ENCODE measurements around the gene TANGO6. TPM values are rescaled to one million over a fixed set of nuclear protein-coding genes. Genes with fewer than 3 reads are reported as not detected.
"Not testable (repeated sequence)": the region's sequence is repeated elsewhere in the genome, so short reads cannot be mapped to it uniquely, and the experiment has no call there.

Gene TANGO6
- 17.1 and 37.8 TPM in 2 replicates for total RNA-seq

- DNase-seq: peak; percentile 84
Observed at GRCh38 chr16:68843482-68844210, at the start of gene TANGO6. TANGO6 (plus strand) TSS chr16:68843531; CDS start chr16:68843618, 87 bp downstream.

GRCh38 chr16:68798398-68798797, 44.9 kb upstream of the TANGO6 start:
- DNase-seq: no peak

DNA sequence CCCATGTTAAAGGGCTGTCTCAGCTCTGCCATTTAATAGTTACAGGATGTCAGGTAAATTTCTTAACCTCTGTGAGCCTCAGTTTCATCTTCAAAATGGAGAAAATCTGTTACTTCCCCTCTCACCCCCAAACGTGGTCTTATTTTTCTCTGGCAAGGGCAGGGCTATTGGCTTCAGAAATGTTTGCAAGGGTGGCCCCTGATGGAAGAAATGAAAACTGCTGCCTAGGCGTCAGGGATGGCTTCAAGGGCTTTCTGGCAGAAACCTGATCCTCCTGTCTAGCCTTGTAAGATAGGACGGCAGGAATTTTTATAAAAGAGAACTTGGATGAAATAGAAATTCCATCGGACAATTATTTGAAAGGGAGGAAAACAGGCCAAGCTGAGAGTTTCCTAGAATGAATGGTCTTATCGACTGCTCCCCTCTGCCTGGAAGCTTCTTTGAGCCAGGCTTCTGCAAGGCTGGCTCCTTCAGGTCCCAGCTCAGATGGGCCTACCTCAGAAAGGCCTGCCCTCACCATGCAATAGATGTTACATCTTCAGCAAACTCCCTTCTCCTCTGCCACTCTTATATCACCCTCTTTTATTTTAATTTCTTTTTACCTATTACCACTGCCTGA, 43.0 kb upstream of the TANGO6 start:
- DNase-seq: peak; percentile 64

GRCh38 chr16:68802190-68802589, 41.1 kb upstream of the TANGO6 start:
- DNase-seq: no peak

- DNase-seq: no peak
Observed at GRCh38 chr16:68806422-68806821, 36.9 kb upstream of the TANGO6 start.

GRCh38 chr16:68806981-68807380, 36.4 kb upstream of the TANGO6 start:
- DNase-seq: no peak

DNA sequence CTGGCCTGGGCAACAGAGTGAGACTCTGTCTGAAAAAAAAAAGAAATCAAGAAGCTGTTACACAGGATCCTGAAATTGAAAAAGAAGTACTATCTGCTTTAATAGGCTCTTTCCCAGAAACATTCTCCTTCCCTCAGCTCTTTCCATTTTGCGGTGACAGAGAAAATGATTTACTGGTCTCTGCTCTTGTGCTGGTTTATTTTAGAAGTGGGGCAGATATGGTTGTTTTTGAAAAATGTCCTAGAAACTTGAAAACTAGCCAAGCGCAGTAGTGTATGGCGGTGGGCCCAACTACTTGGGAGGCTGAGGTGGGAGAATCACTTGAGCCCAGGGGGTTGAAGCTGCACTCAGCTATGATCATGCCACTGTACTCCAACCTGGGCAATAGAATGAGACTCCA, 28.8 kb upstream of the TANGO6 start:
- no peak for DNase-seq

DNA sequence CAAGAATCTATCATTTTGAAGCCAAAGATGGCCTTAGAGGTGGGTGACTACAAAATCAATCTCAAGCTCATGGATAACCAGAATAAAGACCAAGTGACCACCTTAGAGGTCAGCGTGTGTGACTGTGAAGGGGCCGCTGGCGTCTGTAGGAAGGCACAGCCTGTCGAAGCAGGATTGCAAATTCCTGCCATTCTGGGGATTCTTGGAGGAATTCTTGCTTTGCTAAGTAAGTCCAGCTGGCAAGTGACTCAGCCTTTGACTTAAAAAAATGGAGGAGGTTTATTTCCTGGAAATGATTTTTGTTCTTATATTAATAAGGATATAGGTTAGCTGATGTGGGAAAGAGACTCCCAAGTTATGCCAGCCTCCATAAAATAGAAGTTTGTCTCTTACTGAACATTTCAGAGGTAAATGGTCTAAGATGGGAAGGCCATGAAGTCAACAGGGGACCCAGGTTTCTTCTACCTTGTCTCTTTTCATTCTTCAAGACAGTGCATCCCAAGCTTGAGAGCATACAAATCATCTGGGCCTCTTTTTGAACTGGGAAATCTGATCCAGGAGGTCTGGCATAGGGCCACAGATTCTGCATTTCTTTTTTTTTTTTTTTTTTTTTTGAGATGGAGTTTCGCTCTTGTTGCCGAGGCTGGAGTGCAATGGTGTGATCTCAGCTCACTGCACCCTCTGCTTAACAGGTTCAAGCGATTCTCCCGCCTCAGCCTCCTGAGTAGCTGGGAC, 19.8 kb upstream of the TANGO6 start:
- DNase-seq: peak; percentile 55

GRCh38 chr16:68825427-68825826, 17.9 kb upstream of the TANGO6 start:
- no peak for DNase-seq

- DNase-seq: no peak
Observed at GRCh38 chr16:68826652-68827051, 16.7 kb upstream of the TANGO6 start.

- no peak for DNase-seq
Observed at GRCh38 chr16:68833251-68833650, 10.1 kb upstream of the TANGO6 start.

DNA sequence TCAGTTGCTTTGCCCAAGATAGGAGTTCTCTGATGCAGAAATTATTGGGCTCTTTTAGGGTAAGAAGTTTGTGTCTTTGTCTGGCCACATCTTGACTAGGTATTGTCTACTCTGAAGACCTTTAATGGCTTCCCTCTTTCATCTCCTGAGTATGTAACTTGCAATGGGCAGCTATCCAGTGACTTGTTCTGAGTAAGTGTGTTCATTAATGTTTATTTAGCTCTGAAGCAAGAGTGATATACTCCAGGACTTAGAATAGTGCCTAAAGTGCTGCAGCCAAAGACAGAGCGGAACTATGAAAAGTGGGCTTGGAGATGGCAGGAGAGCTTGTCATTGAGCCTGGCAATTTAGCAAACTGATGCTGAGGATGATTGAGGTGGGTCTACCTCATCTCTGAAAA, 8.8 kb upstream of the TANGO6 start:
- DNase-seq: no peak

- DNase-seq: no peak
Observed at GRCh38 chr16:68835970-68836369, 7.4 kb upstream of the TANGO6 start.

DNA sequence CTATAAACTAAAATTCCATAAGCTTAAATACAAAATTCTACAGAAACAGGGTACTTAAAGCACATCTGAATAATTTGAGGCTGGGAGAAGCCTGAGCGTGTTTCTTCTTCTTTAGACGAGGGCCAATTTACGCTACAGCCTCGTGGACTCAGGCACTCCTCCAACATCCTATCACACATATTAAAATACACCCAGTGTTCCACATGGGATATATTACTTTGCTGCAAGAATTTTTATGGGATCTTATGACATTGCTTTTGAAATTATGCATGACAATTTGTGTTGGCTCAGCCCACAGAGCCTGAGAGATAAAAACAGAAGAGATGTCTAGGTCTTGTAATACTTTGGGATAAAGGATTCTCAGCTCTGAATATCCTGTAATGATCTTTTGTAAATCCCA, 3.5 kb upstream of the TANGO6 start:
- DNase-seq: no peak

DNA sequence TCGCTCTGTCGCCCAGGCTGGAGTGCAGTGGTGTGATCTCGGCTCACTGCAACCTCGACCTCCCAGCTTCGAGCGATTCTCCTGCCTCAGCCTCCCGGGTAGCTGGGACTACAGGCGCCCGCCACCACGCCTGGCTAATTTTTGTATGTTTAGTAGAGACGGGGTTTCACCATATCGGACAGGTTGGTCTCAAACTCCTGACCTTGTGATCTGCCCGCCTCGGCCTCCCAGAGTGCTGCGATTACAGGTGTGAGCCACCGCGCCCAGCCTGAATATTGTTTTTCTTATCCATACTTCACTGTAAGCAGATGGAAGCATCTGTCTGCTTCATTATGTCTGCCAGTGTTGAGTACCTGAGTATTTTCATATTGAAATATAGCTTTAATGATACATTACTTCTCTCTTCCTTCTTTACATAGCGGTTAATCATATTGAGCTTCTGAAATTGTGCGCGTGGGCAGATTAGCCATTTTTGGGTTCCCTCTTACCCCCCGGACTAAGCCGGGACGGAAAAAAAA, 308 bp upstream of the TANGO6 start:
- DNase-seq: not testable (repeated sequence)

- DNase-seq: no peak
Observed at GRCh38 chr16:68844211-68844564, 857 bp downstream of the TANGO6 start.

DNA sequence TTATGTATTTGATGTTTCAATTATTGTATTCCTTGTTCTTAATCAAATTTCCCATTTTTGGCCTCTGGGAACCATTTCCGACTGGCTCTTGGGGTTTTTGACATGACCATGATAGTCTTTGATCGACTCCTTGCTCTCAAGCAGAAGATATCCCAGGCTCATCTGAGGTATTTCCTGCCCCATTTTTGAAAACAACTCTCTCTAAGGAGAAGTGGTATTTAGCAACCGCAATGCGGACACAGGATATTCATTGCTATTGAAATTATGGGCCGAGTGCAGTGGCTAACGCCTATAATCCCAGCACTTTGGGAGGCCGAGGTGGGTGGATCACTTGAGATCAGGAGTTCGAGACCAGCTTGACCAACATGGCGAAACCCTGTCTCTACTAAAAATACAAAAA, 5.5 kb downstream of the TANGO6 start:
- no peak for DNase-seq

DNA sequence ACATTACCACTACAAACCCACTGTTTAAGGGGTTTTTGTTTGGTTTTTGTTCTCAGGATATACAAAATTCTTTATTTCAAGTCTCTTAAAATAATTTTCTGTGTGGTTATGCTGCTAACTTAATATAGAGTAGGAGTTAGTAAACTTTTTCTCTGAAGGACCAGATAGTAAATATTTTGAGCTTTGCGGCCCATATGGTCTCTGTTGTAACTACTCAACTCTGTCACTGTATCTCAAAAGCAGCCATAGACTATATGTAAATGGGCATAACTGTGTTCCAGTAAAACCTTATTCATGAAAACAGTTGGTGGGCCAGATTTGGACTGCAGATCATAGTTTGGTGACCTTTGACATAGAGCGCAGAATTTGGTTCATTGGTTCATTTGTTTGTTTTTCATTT, 7.2 kb downstream of the TANGO6 start:
- no peak for DNase-seq

- no peak for DNase-seq
Observed at GRCh38 chr16:68851601-68852000, 8.3 kb downstream of the TANGO6 start.

GRCh38 chr16:68857479-68857878, 14.1 kb downstream of the TANGO6 start:
- no peak for DNase-seq

GRCh38 chr16:68859828-68860227, 16.5 kb downstream of the TANGO6 start:
- DNase-seq: no peak

- DNase-seq: no peak
Observed at GRCh38 chr16:68860978-68861892, 17.9 kb downstream of the TANGO6 start.

DNA sequence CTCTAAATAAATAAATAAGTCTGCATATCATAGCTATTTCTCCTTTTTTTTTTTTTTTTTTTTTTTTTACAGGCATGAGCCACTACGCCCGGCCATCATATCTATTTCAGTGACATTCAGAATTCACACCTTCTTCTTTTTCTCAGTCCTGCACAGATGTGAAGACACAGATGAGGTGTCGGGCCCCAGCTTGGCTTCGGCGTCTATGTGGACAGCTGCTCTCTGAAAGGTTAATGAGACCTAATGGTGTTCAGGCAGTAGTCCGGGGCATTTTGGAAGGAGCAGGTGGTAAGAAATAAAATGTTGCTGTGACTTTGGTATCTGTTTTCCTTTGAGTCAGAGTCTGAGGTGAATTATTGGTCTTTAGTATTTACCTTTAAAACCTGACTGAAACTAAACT, 23.6 kb downstream of the TANGO6 start:
- no peak for DNase-seq
